Measurements from ENCODE around the gene KLHL10.

The KLHL10 gene

DNA sequence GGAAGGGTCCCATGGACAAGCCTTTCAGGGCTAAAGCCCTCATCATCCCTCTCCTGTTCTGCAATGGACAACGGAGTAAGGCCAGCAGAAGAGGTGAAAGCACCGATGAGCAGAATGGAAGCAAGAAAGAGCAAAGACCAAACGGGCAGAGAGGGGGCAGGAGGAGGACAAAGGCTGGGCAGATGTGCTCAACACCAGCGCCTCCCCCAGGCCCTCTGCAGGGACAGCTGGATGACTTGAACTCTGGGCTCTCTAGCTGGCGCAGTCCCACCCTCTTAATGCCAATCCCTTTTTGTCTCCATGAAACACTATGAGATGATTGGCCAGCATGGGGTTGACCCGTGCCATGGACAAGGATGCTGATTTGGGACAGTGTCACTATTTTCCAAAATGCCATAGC is 59.1 kb downstream of the KLHL10 start:
- DNase-seq, result no peak
